ENCODE data around the gene FSTL4. TPM values are rescaled to one million over a fixed set of nuclear protein-coding genes. Genes with fewer than 3 reads are reported as not detected.

The FSTL4 gene
- total RNA-seq, 2 donors from 2014 or later = 4.5 to 10.1 TPM

DNA sequence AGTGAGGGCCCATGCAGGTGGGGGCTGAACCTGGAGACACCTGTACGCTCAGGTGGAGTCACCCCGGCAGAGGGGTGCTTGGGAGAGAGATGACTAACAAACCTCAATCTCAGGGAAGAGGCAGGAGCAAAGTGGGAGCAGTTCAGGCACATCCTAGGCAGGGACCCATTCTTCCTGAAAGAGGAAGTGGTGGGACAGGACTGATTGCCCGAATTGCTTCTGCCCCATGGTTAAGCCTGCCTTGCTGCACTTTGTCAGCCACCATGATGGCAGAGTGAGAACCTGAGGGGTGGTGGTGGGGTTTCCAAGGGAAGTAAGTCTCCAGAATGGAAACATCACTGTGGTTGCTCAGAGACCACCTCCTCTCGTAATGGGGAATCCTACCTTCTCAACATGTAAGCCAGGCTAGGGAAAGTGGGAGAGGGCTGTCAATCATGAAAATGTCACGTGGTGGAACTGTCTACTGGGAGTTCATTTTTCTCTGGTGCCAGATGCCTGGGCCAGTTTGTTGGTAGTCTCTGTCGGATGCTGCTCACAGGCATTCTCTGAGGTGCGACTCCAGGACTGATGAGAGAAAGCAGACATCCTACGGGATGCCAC lies 410.2 kb downstream of the FSTL4 start:
- intact Hi-C loops (cut with DNase I) = no loop called here
- WGBS = 94% methylated on average over 8 of the region's 8 CpGs

DNA sequence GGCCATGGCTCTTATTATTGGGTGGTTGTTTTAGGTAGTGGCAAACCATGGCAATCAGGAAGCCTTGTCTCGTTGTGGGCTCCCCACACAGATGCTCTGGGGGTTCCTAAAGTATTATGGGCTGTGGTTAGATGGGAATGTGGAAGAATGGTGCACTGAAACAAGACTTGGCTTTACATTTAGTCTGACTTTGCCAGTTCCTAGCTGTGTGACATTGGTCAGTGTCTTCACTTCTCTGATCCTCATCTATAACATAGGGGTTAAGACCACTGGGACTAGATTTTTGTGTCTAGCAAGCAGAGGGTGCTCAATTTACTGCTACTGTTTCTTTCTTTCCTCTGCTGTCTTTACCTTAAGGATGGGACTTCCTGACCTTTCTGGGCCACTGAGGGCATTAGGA lies 411.0 kb downstream of the FSTL4 start:
- intact Hi-C loops (cut with DNase I) = no loop called here

More for the DNA sequence above, 410.2 kb downstream of the FSTL4 start:
- Histone ChIP-seq H3K27ac (no peak overlapping the region), H3K4me3 (no peak overlapping the region), H3K4me1 (replicated peaks) (no peaks in the 10 kb centered on the region), H3K9me3 (no peaks in the 10 kb centered on the region), H3K27me3 (replicated peaks; ENCODE audit: insufficient read depth) (no peaks in the 10 kb centered on the region), H3K36me3 (no peaks in the 10 kb centered on the region)
- TF ChIP-seq POLR2A (IDR thresholded peaks at IDR 0.05) (no peak), POLR2AphosphoS5 (IDR thresholded peaks at IDR 0.05) (no peak)
- TF ChIP-seq, protein P1, sequence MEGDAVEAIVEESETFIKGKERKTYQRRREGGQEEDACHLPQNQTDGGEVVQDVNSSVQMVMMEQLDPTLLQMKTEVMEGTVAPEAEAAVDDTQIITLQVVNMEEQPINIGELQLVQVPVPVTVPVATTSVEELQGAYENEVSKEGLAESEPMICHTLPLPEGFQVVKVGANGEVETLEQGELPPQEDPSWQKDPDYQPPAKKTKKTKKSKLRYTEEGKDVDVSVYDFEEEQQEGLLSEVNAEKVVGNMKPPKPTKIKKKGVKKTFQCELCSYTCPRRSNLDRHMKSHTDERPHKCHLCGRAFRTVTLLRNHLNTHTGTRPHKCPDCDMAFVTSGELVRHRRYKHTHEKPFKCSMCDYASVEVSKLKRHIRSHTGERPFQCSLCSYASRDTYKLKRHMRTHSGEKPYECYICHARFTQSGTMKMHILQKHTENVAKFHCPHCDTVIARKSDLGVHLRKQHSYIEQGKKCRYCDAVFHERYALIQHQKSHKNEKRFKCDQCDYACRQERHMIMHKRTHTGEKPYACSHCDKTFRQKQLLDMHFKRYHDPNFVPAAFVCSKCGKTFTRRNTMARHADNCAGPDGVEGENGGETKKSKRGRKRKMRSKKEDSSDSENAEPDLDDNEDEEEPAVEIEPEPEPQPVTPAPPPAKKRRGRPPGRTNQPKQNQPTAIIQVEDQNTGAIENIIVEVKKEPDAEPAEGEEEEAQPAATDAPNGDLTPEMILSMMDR (IDR thresholded peaks at IDR 0.05) = no peak
- DNase-seq (ENCODE audit: low spot score) = no peak

DNA sequence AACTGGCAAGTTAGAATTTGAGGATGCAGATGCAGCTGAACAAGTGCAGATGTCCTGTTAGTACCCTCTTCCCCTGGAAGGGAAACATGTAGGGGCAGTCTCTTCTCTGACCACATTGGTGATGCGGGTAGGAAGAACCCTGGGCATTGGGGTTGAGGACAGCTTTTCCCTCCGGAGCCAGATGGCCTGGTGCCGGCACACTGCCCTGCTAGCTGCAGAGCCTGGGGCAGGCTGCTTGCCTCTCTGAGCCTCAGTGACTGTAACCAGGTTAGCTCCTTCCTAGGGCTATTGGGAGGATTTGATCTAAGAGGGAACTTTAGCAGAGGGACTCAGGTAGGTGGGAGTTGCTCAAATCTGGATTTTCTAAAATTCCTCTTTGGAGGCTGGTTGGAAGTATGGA lies 412.1 kb downstream of the FSTL4 start:
- no peaks in the 10 kb centered on the region for H3K9me3 ChIP-seq
- H3K4me1 ChIP-seq (replicated peaks) = no peaks in the 10 kb centered on the region
- no peaks in the 10 kb centered on the region for H3K36me3 ChIP-seq
- intact Hi-C loops (cut with DNase I) = no loop called here
- H3K4me3 ChIP-seq = no peak overlapping the region
- WGBS = 86% methylated on average over 3 of the region's 3 CpGs
- H3K27me3 ChIP-seq (replicated peaks; ENCODE audit: insufficient read depth) = no peaks in the 10 kb centered on the region
- no peak overlapping the region for H3K27ac ChIP-seq
- DNase-seq (ENCODE audit: low spot score) = no peak
- TF ChIP-seq POLR2AphosphoS5 (IDR thresholded peaks at IDR 0.05) = no peak
- TF ChIP-seq, protein P1 (IDR thresholded peaks at IDR 0.05) = no peak
- TF ChIP-seq POLR2A (IDR thresholded peaks at IDR 0.05) = no peak

More for the DNA sequence above, 411.0 kb downstream of the FSTL4 start:
- Histone ChIP-seq H3K4me1 (replicated peaks) (no peaks in the 10 kb centered on the region), H3K4me3 (no peak overlapping the region), H3K27ac (no peak overlapping the region), H3K9me3 (no peaks in the 10 kb centered on the region), H3K27me3 (replicated peaks; ENCODE audit: insufficient read depth) (no peaks in the 10 kb centered on the region), H3K36me3 (no peaks in the 10 kb centered on the region)
- 78% methylated on average over 1 of the region's 1 CpG for WGBS
- DNase-seq (ENCODE audit: low spot score) = no peak
- TF ChIP-seq, protein P1 (IDR thresholded peaks at IDR 0.05) = no peak
- TF ChIP-seq POLR2A (IDR thresholded peaks at IDR 0.05) = no peak
- no peak for TF ChIP-seq POLR2AphosphoS5 (IDR thresholded peaks at IDR 0.05)

DNA sequence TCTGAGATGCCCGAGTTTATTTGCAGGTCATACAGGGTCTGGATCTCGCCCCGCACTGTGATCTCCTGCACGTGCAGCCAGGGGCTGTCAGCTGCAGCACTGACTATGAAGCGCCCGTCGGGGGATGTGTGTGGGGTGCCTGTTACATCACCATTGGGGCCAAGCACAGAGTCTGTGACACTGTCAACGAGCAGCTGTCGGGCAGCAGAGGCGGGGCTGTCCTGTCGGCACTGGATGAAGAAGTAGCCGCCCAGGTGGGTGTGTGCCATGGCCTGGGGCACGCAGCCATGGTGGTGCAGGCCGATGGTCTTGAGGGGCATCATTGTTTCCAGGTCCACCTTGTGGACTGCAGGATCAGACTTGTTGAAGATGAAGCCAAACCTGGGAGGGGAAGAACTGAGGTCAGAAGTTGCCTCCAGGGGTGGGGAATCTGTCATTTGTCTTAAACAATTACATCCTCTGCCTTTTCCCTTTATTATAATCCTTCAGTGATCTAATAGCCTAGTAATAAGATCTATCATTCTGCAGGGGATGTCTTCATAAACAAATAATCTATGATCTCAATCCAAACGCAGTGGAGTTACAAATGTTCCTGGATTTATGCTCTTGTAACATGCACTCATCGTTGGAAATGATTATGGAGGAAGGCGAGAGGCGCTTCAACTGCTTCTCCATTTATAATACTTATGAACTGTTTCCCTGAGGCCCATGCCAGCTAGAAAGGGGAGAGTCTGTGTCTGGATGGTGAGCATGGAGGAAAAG lies 412.7 kb downstream of the FSTL4 start:
- DNase-seq (ENCODE audit: low spot score) = no peak
- TF ChIP-seq, protein P1 (IDR thresholded peaks at IDR 0.05) = no peak
- Histone ChIP-seq H3K27me3 (replicated peaks; ENCODE audit: insufficient read depth) (no peaks in the 10 kb centered on the region), H3K9me3 (no peaks in the 10 kb centered on the region), H3K27ac (no peak overlapping the region), H3K4me3 (no peak overlapping the region), H3K4me1 (replicated peaks) (no peaks in the 10 kb centered on the region), H3K36me3 (no peaks in the 10 kb centered on the region)
- WGBS = 67% methylated on average over 18 of the region's 18 CpGs
- intact Hi-C loops (cut with DNase I) = no loop called here

DNA sequence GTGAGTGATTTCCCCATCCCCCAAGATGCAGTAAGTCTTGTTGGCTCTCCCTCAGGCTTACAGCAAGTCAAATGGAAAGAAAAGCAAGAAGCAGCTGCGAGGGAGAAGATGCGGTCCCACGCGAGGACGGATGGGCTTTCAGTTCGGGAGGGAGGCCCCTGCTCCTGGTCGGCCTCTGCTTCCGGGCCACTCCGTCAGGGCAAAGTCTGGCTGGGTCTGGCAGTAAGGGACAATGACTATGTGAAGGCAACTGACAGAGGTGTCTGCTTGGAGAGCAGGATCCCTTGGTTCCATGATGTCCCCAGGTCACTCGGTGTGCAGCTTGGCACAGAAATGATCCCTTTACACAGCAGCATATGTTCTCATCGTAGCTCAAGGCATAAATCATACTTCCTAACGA lies 413.8 kb downstream of the FSTL4 start:
- H3K27ac ChIP-seq = no peak overlapping the region
- H3K36me3 ChIP-seq = no peaks in the 10 kb centered on the region
- DNase-seq (ENCODE audit: low spot score) = no peak
- no peaks in the 10 kb centered on the region for H3K4me1 ChIP-seq (replicated peaks)
- no peaks in the 10 kb centered on the region for H3K27me3 ChIP-seq (replicated peaks; ENCODE audit: insufficient read depth)
- TF ChIP-seq POLR2AphosphoS5 (IDR thresholded peaks at IDR 0.05) (no peak), POLR2A (IDR thresholded peaks at IDR 0.05) (no peak)
- TF ChIP-seq, protein P1 (IDR thresholded peaks at IDR 0.05) = no peak
- no peaks in the 10 kb centered on the region for H3K9me3 ChIP-seq
- WGBS = 95% methylated on average over 12 of the region's 12 CpGs
- no peak overlapping the region for H3K4me3 ChIP-seq
- intact Hi-C loops (cut with DNase I) = no loop called here

Measured in prostate gland (tissue), 2 donors.